Stimulated activated CD8-positive, alpha-beta memory T cell treated with anti-CD3 and anti-CD28 coated beads, Interleukin-4, amount 100 ng/mL, for 48 hours (primary cell): ENCODE measurements around the gene LDLRAD2.
"Not testable (repeated sequence)": the region's sequence is repeated elsewhere in the genome, so short reads cannot be mapped to it uniquely, and the experiment has no call there.

Experiments used
- DNase-seq: peaks from one replicate; pipeline ENCODE4 v3.0.0-alpha.2; 2020

The LDLRAD2 gene

GRCh38 chr1:21783679-21784603, 28.1 kb upstream of the LDLRAD2 start:
- no peak for DNase-seq

GRCh38 chr1:21785764-21786163, 26.3 kb upstream of the LDLRAD2 start:
- not testable (repeated sequence) for DNase-seq

- DNase-seq, result no peak
These were observed 25.4 kb upstream of the LDLRAD2 start for GRCh38 chr1:21786640-21787039.

- DNase-seq, result no peak
These were observed 19.0 kb upstream of the LDLRAD2 start for GRCh38 chr1:21793104-21793503.

- no peak for DNase-seq
These were observed 17.4 kb upstream of the LDLRAD2 start for GRCh38 chr1:21794656-21795055.

- DNase-seq, result no peak
These were observed 17.0 kb upstream of the LDLRAD2 start for GRCh38 chr1:21795075-21795474.

- DNase-seq, result no peak
These were observed 12.3 kb upstream of the LDLRAD2 start for GRCh38 chr1:21799730-21800129.

- DNase-seq, result no peak
These were observed 11.0 kb upstream of the LDLRAD2 start for GRCh38 chr1:21801100-21801499.

GRCh38 chr1:21804536-21804935, 7.5 kb upstream of the LDLRAD2 start:
- no peak for DNase-seq

GRCh38 chr1:21813542-21813941, 1.5 kb downstream of the LDLRAD2 start:
- no peak for DNase-seq

GRCh38 chr1:21814241-21814918, 2.3 kb downstream of the LDLRAD2 start:
- DNase-seq, result peak; percentile 53

GRCh38 chr1:21814981-21815582, 3.0 kb downstream of the LDLRAD2 start:
- no peak for DNase-seq

GRCh38 chr1:21815724-21816321, 3.8 kb downstream of the LDLRAD2 start:
- no peak for DNase-seq

- no peak for DNase-seq
These were observed 4.7 kb downstream of the LDLRAD2 start for GRCh38 chr1:21816602-21817302.

- peak; percentile 60 for DNase-seq
These were observed 6.6 kb downstream of the LDLRAD2 start for GRCh38 chr1:21818656-21819055.

GRCh38 chr1:21820597-21821232, 8.7 kb downstream of the LDLRAD2 start:
- no peak for DNase-seq

- DNase-seq, result no peak
These were observed 9.4 kb downstream of the LDLRAD2 start for GRCh38 chr1:21821385-21822019.

- DNase-seq, result no peak
These were observed 10.3 kb downstream of the LDLRAD2 start for GRCh38 chr1:21822349-21822748.

- no peak for DNase-seq
These were observed 11.3 kb downstream of the LDLRAD2 start for GRCh38 chr1:21823206-21823979.

GRCh38 chr1:21823980-21824702, 12.1 kb downstream of the LDLRAD2 start:
- DNase-seq, result no peak
